AG09309 (cell line): ENCODE measurements around the gene MED13L.

Experiments
- DNase-seq: peaks from one replicate; pipeline ENCODE4 v3.0.0-alpha.2; 2010; ENCODE audit warnings: low read depth
- H3K4me3 ChIP-seq: 2 replicates; pipeline ENCODE4 v1.5.1; 2011; ENCODE audit warnings: mild to moderate bottlenecking, low read depth, low read length, moderate library complexity; ENCODE audit not compliant: control insufficient read depth
- TF ChIP-seq, protein P1 (sequence below): IDR thresholded peaks from 2 replicates; pipeline ENCODE4 v1.5.1; 2011; ENCODE audit warnings: mild to moderate bottlenecking, low read depth, low read length, inconsistent platforms; ENCODE audit not compliant: insufficient read depth, control insufficient read depth; ENCODE audit errors: missing control alignments

MED13L gene

DNA sequence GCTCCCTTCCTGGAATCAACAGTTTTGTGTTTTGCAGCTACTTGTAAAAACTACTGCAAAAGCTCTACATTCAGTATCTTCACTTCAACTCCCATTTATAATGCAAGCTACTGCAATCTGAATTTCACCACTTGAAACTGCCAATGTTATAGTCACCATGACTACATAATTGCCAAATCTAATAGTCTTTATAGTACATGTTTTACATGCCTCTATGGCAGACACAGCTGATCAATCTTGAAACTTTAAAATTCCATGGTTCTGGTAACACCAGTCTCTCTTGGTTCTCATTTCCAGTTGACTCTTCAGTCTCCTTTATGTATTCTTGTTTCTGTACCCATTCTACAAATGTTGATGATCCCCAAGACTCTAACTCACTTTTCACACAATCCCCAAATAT, 185.9 kb downstream of the MED13L start:
- DNase-seq, result no peak
- H3K4me3 ChIP-seq, result no peak overlapping the region
- TF ChIP-seq, protein P1, sequence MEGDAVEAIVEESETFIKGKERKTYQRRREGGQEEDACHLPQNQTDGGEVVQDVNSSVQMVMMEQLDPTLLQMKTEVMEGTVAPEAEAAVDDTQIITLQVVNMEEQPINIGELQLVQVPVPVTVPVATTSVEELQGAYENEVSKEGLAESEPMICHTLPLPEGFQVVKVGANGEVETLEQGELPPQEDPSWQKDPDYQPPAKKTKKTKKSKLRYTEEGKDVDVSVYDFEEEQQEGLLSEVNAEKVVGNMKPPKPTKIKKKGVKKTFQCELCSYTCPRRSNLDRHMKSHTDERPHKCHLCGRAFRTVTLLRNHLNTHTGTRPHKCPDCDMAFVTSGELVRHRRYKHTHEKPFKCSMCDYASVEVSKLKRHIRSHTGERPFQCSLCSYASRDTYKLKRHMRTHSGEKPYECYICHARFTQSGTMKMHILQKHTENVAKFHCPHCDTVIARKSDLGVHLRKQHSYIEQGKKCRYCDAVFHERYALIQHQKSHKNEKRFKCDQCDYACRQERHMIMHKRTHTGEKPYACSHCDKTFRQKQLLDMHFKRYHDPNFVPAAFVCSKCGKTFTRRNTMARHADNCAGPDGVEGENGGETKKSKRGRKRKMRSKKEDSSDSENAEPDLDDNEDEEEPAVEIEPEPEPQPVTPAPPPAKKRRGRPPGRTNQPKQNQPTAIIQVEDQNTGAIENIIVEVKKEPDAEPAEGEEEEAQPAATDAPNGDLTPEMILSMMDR, result no peak

DNA sequence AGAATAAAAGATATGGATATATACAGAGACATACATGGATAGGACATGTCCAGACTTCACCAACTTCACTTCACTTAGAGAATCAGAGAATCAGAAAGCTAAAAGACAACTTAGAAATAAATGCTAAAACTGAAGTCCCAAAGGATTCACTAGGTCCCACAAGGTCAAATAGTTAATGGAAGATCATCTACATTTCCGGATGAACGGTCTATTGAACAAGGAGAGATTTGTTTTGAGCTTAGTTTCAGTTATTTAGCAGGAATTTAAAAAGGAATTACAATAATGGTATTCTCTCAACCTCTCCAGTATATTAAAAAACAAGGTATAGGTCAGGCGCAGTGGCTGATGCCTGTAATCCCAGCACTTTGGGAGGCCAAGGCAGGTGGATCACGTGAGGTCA, 187.0 kb downstream of the MED13L start:
- no peak overlapping the region for H3K4me3 ChIP-seq
- TF ChIP-seq, protein P1, result no peak
- no peak for DNase-seq

DNA sequence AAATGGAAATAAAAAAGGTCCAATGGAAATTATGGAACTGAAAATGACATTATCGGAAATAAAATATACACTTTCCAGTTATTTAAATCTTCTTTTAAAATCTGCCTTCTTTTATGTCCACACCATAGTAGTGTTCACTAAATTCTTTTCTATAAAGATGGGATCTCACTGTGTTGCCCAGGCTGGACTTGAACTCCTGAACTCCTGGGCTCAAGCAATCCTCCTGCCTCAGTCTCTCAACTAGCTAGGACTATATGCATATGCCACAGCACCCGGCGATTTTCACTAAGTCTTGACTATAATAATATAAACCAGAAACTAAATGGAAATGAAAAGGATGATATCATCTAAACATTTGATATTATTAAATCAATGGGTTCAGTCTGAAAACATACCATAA, 188.4 kb downstream of the MED13L start:
- TF ChIP-seq, protein P1, result no peak
- DNase-seq, result no peak

DNA sequence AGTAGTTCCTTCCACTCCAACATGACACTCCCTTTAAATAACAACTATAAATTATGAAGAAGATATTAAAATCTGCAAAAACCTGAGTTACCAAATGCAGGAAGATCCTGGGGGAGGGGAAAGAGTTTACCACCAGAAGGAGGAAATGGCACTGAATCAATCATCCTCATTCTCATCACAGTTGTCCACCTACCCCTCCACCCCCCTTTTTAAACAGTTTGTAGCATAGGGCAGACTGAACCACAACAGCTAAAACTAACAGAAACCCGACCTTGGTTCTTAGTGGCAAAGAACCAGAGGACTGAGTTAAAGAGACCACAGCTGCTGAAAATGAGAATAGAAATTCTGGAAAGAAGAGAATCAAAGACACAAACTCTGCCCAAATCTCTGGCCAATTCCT, 189.5 kb downstream of the MED13L start:
- TF ChIP-seq, protein P1, result no peak
- no peak overlapping the region for H3K4me3 ChIP-seq
- no peak for DNase-seq

More for the DNA sequence above, 188.4 kb downstream of the MED13L start:
- no peak overlapping the region for H3K4me3 ChIP-seq

DNA sequence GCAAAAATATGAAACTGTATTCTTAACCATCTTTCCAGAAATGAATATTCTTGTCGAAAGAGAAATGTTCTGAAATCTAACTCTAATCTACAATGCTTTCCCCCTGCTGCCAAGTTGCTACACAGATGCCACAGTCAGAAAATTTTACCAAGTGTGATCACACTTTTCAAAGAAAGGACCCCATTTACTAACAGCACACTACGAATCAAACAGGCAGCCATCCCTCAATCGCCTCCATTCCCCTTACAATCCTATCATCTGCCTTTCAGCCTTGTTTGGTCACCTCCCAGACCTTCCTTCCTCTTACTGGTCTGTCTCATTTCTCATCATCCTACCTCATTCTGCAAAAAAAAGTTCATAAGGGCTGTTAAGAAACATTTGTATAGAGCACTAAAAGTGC, 190.1 kb downstream of the MED13L start:
- DNase-seq, result no peak
- TF ChIP-seq, protein P1, result no peak
- H3K4me3 ChIP-seq, result no peak overlapping the region

DNA sequence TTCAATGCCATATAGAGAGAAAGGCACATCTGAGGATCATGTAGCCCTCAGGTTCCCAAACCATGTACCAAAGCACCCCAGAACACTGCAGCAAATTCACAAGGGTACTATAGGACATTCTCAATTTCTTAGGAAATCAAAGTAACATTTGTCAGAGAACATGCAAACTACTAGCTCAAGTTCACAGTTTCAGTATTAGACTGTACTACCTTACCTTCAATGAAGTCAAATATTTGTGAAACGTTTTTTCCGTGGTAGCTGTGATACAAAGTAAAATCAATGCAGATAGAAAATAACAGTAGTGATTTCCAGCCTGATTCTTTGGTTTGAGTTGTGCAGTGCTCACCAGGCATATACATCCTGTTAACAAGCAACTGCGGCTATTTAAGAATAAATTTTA, 197.1 kb downstream of the MED13L start:
- DNase-seq, result no peak
- TF ChIP-seq, protein P1, result no peak
- no peak overlapping the region for H3K4me3 ChIP-seq

DNA sequence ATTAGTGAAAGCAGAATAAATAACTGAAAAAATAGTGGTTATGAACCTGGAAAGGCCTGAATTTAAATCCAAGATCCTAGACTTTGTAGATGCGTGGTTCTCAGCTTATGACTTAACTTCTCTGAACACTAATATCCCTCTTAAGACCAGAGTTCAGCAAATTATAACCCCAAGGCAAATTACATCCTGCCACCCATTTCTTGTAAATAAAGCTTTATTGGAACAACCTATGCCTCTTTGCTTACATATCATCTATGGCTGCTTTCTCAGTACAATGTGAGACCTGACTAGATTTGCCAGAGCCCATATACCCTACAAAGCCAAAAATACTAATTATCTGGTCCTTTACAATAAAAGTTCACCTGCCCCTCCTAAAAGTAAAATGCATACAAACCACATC, 199.1 kb downstream of the MED13L start:
- no peak for DNase-seq
- H3K4me3 ChIP-seq, result no peak overlapping the region
- TF ChIP-seq, protein P1, result no peak
